M059J (cell line): ENCODE measurements around the gene NRIP3. TPM values are rescaled to one million over a fixed set of nuclear protein-coding genes. Genes with fewer than 3 reads are reported as not detected.

ENCODE experiments used
- DNase-seq: peaks from one replicate; pipeline ENCODE4 v3.0.0-alpha.2; 2012; ENCODE audit warnings: low read depth
- total RNA-seq: library from RNA; depleted of rRNA; stranded (reverse); fragments of >200 nt; shearing (Covaris generic); gene quantifications from 2 replicates; pipeline ENCODE4 v1.2.3, GENCODE V29; 2014; rRNA removed

NRIP3 gene
- total RNA-seq, result 30.5 and 35.6 TPM in 2 replicates

GRCh38 chr11:9003573-9004182 lies at the start of gene NRIP3:
NRIP3 (minus strand) TSS chr11:9004001; CDS start chr11:9003935, 66 bp downstream.
- DNase-seq, result peak; percentile 75

GRCh38 chr11:9052316-9052715 lies 48.5 kb upstream of the NRIP3 start:
- DNase-seq, result no peak

GRCh38 chr11:9049959-9050358 lies 46.2 kb upstream of the NRIP3 start:
- DNase-seq, result no peak

DNA sequence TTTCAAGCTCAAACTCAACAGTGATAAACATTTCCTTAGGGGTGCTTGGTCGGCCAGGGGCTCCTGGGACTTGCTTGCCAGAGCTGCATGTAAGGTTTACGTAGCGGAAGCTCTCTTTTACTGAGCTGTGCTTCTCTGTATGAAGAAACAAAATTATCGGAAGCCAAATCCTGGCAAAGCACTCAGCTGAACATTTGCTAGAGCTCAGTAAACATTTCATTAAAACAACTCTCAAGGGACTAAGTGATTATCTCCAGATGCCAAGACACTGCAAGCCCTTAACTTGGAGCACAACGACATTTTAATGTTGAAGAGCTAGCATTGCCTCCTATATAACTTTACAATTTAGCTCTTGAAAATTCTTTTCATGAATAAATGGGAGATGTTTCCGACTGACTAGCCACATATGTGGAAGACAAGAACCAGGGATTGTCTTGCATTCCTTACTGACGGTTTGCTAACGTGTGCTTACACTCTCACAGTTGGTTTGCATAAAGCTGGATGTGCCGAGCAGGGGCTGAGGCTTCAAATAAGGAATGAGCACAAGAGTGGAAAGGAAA lies 44.2 kb upstream of the NRIP3 start:
- no peak for DNase-seq

- DNase-seq, result no peak
Observed at GRCh38 chr11:9046481-9046880, 42.7 kb upstream of the NRIP3 start.

- no peak for DNase-seq
Observed at GRCh38 chr11:9042488-9042887, 38.7 kb upstream of the NRIP3 start.

GRCh38 chr11:9041747-9042146 lies 37.9 kb upstream of the NRIP3 start:
- no peak for DNase-seq

- no peak for DNase-seq
Observed at GRCh38 chr11:9040410-9040809, 36.6 kb upstream of the NRIP3 start.

DNA sequence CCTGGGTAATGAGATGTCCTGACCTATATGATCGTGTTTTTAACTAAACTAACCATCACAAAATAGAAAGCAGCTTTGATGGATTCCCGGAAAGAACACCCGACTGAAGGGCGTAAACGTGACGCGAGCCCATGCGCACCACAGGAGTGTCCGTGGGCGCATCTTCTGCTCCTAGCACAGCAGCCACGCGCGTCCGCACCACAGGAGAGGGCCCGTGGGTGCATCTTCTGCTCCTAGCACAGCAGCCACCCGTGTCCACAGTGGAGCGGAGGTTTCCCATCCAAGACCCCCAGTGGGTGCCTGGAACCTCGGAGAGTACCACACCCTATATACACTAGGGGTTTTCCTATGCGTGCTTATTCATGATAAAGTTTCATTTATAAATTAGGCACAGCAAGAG lies 36.1 kb upstream of the NRIP3 start:
- DNase-seq, result no peak

DNA sequence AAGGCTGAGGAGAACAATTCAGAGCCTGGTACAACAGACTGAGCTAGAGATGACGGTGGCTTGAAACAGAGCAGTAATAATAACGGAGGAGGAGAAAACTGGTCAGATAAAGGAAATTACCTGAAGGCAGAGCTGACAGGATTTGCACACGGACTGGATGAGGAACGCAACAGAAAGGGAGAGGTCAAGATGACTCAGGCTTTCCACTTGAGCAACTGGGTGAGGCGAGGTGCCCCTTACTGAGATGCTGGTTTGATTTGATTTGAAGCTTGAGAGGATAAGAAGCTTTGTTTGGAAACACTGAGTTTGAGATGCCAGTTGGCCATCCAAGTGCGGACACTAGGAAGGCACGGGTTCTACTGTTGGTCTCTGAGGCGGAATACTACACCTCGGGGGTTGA lies 35.4 kb upstream of the NRIP3 start:
- peak; percentile 84 for DNase-seq

DNA sequence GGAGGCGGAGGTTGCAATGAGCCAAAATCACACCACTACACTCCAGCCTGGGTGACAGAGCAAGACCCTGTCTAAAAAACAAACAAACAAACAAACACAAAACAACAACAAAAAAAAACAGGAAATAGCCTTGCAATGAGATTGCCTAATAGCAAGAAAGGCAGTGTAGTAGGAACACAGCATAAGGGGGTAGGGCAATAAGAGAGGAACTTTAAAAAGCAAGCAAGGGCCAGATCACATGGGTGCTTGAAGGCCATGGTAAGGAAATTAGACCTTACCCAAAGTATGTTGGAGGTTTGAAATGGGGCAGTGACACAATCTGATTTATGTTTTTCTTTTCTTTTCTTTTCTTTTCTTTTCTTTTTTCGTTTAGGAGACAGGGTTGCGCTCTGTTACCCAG lies 34.7 kb upstream of the NRIP3 start:
- DNase-seq, result no peak

GRCh38 chr11:9037963-9038362 lies 34.2 kb upstream of the NRIP3 start:
- peak; percentile 20 for DNase-seq

DNA sequence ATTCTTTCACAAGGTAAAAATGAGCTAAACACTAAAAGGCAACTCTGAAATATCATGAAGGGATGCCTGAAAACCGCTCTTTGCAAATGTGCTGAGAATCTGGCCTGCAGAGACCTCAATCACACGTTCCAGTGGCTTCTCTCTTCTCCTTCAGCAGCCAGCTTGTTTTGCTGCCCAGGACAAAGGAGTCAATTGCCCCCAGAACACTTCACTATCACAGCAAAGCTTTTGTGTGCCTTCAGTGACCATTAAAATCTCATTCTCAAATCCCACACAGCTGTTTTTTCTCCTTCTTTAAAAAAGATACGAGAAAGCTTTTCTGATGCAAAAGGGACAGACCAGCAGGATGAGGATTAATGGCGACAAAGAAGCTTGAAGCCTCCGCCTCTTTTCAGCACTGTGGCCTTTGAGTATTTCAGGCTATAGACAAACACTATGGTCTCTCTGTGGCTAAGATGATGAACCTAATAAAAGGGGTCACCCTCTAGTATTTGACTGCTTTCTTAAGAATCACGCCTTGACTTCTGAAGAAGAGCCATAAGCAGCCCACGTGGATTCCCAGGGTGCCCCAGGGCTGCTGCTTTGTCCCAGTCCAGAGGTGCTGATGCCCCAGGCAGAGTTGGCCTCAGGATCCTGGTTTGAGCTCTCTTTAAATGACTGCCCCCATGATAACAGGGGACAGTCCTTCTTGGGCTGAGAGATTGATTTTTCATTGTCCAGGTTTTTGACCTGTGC lies 33.4 kb upstream of the NRIP3 start:
- DNase-seq, result no peak

- DNase-seq, result no peak
Observed at GRCh38 chr11:9030601-9031000, 26.8 kb upstream of the NRIP3 start.

GRCh38 chr11:9029422-9029821 lies 25.6 kb upstream of the NRIP3 start:
- no peak for DNase-seq

GRCh38 chr11:9028581-9028980 lies 24.8 kb upstream of the NRIP3 start:
- DNase-seq, result no peak

GRCh38 chr11:9025101-9025850 lies 21.5 kb upstream of the NRIP3 start:
- no peak for DNase-seq

GRCh38 chr11:9022961-9023680 lies 19.3 kb upstream of the NRIP3 start:
- DNase-seq, result no peak

GRCh38 chr11:9020916-9021315 lies 17.1 kb upstream of the NRIP3 start:
- no peak for DNase-seq

DNA sequence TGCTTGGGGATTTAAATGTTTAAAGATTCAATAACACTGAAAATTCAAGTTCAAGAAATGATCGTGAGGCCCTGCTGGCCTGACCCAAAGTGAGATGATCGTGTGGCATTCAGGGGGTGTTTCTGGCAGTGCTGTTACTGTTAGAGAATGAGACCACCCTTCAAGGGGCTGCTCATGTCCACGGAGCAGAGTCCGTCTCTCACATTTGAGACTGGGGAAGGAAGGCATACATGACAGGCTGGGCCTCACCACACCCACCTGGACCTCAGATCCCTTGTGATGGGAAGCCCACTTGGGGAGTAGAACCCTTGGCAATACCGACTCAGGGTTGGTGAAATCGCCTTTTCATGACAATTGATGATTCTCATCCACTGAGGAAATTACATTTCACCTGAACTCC lies 16.1 kb upstream of the NRIP3 start:
- DNase-seq, result no peak

DNA sequence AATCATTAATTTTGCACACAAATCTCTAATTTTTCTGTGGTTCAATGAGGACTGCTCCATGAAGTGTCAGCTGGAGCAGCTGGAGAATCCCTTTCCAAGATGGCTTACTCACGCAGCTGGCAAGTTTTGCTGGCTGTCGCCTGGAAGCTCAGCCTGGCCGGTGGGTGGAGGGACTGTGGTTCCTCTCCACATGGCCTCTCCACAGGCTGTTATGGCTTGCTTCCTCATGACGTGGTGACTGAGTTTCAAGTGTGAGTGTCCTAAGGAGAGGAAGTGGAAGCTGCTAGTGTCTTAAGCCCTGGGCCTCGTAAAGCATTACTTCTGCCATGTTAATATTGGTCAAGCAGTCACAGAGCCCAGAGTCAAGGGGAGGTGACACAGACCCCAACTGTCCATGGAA lies 14.0 kb upstream of the NRIP3 start:
- DNase-seq, result no peak
